ENCODE data around the gene EFCAB14. TPM values are rescaled to one million over a fixed set of nuclear protein-coding genes. Genes with fewer than 3 reads are reported as not detected.

The EFCAB14 gene
- polyA plus RNA-seq, 3 donors, result 31.4 to 75.5 (median 49.8) TPM

DNA sequence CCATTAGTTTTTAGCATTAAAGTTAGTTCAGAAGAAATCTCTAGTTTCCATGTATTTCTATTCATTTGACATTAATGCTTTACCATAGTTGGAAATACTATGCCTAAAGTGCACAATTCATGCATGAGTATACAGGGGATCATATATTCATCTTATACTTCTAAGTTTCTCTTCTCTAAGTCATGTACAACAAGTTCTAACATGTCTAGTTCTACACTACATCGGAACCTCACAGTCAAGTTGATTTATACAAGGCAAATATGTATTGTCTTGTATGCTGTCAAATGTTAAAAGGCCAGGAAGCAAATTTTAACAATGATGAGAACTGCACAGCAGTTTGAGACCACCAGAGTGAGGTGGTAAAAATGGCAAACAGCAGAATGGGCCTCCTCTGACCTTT is 79.4 kb downstream of the EFCAB14 start:
- no peaks in the 10 kb centered on the region for H3K79me2 ChIP-seq (ENCODE audit: insufficient read depth, low read length)
- H3K36me3 ChIP-seq (replicated peaks in 1 of 2; ENCODE audit: control insufficient read depth in 1 of 2, insufficient read depth in 2 of 2, low read length in 2 of 2), result peaks cover 12 to 61% of the 10 kb centered on the region in 2 donors
- peaks cover 2% of the 10 kb centered on the region for H3K4me1 Mint-ChIP-seq
- H3K27me3 ChIP-seq (ENCODE audit: control insufficient read depth in 2 of 2, insufficient read depth in 2 of 2, low read length in 2 of 2), result no peaks in the 10 kb centered on the region
- no peak overlapping the region for H3K4me2 ChIP-seq (replicated peaks; ENCODE audit: extremely low read depth, low read length, poor library complexity, severe bottlenecking)
- H3K27ac Mint-ChIP-seq, result no peak overlapping the region
- H4K20me1 ChIP-seq (ENCODE audit: insufficient read depth, low read length), result no peaks in the 10 kb centered on the region
- no peaks in the 10 kb centered on the region for H3K9me3 Mint-ChIP-seq
- DNase-seq, result no peak
- H3K4me3 Mint-ChIP-seq, result no peak overlapping the region
- no peak overlapping the region for H3K9ac ChIP-seq (ENCODE audit: insufficient read depth, low read length, poor library complexity, severe bottlenecking)
- no peak overlapping the region for H3K4me3 ChIP-seq (replicated peaks in 1 of 3; ENCODE audit: low read depth in 2 of 3, low read length in 3 of 3)
- H3K27me3 Mint-ChIP-seq (ENCODE audit: low read depth in 3 of 3), result no peaks in the 10 kb centered on the region
- intact Hi-C loops (cut with micrococcal nuclease), result no loop called here
- H3K4me1 ChIP-seq (ENCODE audit: control insufficient read depth in 1 of 2, insufficient read depth in 2 of 2, low read length in 2 of 2), result no peaks in the 10 kb centered on the region
- no peaks in the 10 kb centered on the region for H3K9me3 ChIP-seq (replicated peaks in 1 of 2; ENCODE audit: control insufficient read depth in 1 of 2, insufficient read depth in 1 of 2, low read length in 2 of 2)
- TF ChIP-seq, protein P1, sequence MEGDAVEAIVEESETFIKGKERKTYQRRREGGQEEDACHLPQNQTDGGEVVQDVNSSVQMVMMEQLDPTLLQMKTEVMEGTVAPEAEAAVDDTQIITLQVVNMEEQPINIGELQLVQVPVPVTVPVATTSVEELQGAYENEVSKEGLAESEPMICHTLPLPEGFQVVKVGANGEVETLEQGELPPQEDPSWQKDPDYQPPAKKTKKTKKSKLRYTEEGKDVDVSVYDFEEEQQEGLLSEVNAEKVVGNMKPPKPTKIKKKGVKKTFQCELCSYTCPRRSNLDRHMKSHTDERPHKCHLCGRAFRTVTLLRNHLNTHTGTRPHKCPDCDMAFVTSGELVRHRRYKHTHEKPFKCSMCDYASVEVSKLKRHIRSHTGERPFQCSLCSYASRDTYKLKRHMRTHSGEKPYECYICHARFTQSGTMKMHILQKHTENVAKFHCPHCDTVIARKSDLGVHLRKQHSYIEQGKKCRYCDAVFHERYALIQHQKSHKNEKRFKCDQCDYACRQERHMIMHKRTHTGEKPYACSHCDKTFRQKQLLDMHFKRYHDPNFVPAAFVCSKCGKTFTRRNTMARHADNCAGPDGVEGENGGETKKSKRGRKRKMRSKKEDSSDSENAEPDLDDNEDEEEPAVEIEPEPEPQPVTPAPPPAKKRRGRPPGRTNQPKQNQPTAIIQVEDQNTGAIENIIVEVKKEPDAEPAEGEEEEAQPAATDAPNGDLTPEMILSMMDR (IDR thresholded peaks at IDR 0.05), result no peak
- peaks cover 39 to 68% of the 10 kb centered on the region in 2 donors for H3K36me3 Mint-ChIP-seq
- H3K27ac ChIP-seq (ENCODE audit: low read depth in 1 of 2, low read length in 2 of 2), result no peak overlapping the region
- no peak overlapping the region for H2AFZ ChIP-seq (ENCODE audit: insufficient read depth, low read depth, low read length, poor library complexity, severe bottlenecking)
- no CpG with 5 or more reads among the region's 1 CpG for WGBS (ENCODE audit: insufficient coverage)

DNA sequence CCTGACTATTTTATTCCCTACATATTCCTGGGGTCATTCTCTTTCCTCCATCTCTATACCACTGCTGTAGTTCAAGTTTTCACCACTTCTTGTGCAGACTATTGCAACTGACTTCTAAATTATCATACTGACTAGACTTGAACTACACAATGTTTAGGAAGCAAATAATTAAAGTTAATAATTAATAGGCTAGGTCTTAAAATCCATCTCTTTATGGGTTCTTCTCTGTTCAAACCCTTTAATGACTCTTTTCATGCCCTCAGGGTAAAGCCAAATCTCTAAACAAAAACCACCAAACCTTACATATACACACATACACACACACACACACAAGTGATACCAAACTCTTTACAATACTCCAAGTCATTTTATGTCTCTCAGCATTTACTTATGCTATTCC is 80.0 kb downstream of the EFCAB14 start:
- TF ChIP-seq, protein P1 (IDR thresholded peaks at IDR 0.05), result no peak
- H3K4me3 Mint-ChIP-seq, result no peak overlapping the region
- H3K79me2 ChIP-seq (ENCODE audit: insufficient read depth, low read length), result no peaks in the 10 kb centered on the region
- H2AFZ ChIP-seq (ENCODE audit: insufficient read depth, low read depth, low read length, poor library complexity, severe bottlenecking), result no peak overlapping the region
- H3K4me2 ChIP-seq (replicated peaks; ENCODE audit: extremely low read depth, low read length, poor library complexity, severe bottlenecking), result no peak overlapping the region
- peaks cover 18 to 67% of the 10 kb centered on the region in 2 donors for H3K36me3 ChIP-seq (replicated peaks in 1 of 2; ENCODE audit: control insufficient read depth in 1 of 2, insufficient read depth in 2 of 2, low read length in 2 of 2)
- H3K4me1 ChIP-seq (ENCODE audit: control insufficient read depth in 1 of 2, insufficient read depth in 2 of 2, low read length in 2 of 2), result no peaks in the 10 kb centered on the region
- H3K36me3 Mint-ChIP-seq, result peaks cover 45 to 75% of the 10 kb centered on the region in 2 donors
- intact Hi-C loops (cut with micrococcal nuclease), result no loop called here
- H3K27me3 ChIP-seq (ENCODE audit: control insufficient read depth in 2 of 2, insufficient read depth in 2 of 2, low read length in 2 of 2), result no peaks in the 10 kb centered on the region
- H3K4me3 ChIP-seq (replicated peaks in 1 of 3; ENCODE audit: low read depth in 2 of 3, low read length in 3 of 3), result no peak overlapping the region
- H4K20me1 ChIP-seq (ENCODE audit: insufficient read depth, low read length), result no peaks in the 10 kb centered on the region
- H3K9me3 Mint-ChIP-seq, result no peaks in the 10 kb centered on the region
- H3K9ac ChIP-seq (ENCODE audit: insufficient read depth, low read length, poor library complexity, severe bottlenecking), result no peak overlapping the region
- H3K4me1 Mint-ChIP-seq, result peaks cover 2% of the 10 kb centered on the region
- H3K27ac ChIP-seq (ENCODE audit: low read depth in 1 of 2, low read length in 2 of 2), result no peak overlapping the region
- peak overlapping the region in 1 of 7 donors; percentile 12 for H3K27ac Mint-ChIP-seq
- H3K27me3 Mint-ChIP-seq (ENCODE audit: low read depth in 3 of 3), result no peaks in the 10 kb centered on the region
- no peak for DNase-seq
- no peaks in the 10 kb centered on the region for H3K9me3 ChIP-seq (replicated peaks in 1 of 2; ENCODE audit: control insufficient read depth in 1 of 2, insufficient read depth in 1 of 2, low read length in 2 of 2)
